ENCODE measurements around the gene SNU13.
"Not testable (repeated sequence)": the region's sequence is repeated elsewhere in the genome, so short reads cannot be mapped to it uniquely, and the experiment has no call there.

Gene SNU13

GRCh38 chr22:41668971-41669911, 19.4 kb downstream of the SNU13 start:
- no peaks in the 10 kb centered on the region for H3K27me3 ChIP-seq (ENCODE audit: insufficient read depth, low read length, poor library complexity)
- H3K4me1 ChIP-seq (ENCODE audit: insufficient read depth, low read length): peaks cover 20% of the 10 kb centered on the region
- H3K9me3 ChIP-seq (ENCODE audit: insufficient read depth, low read length, severe bottlenecking): no peaks in the 10 kb centered on the region
- no peak overlapping the region for H3K27ac ChIP-seq (ENCODE audit: low read length)
- ATAC-seq (ENCODE audit: insufficient read depth, low read depth): no peak
- peaks cover 5% of the 10 kb centered on the region; the same call in 1 of the 2 replicates for H4K20me1 ChIP-seq (ENCODE audit: insufficient read depth, low read length)
- H3K79me2 ChIP-seq (ENCODE audit: insufficient read depth, low read length): peaks cover 21% of the 10 kb centered on the region
- H2AFZ ChIP-seq (ENCODE audit: low read depth, low read length): no peak overlapping the region
- H3K9ac ChIP-seq (ENCODE audit: low read depth, low read length): no peak overlapping the region
- H3K4me2 ChIP-seq (ENCODE audit: insufficient read depth, low read length): no peak overlapping the region
- TF ChIP-seq EZH2 (IDR thresholded peaks at IDR 0.05; ENCODE audit: borderline replicate concordance, low read depth, low read length, severe bottlenecking) (no peak), CTCF (IDR thresholded peaks at IDR 0.05; ENCODE audit: borderline replicate concordance, extremely low read depth, low read length, poor library complexity, severe bottlenecking) (no peak)
- DNase-seq: no peak
- peaks cover 34% of the 10 kb centered on the region for H3K36me3 ChIP-seq (ENCODE audit: insufficient read depth, low read length)
- no peak overlapping the region for H3K4me3 ChIP-seq (ENCODE audit: low read depth in 1 of 2, low read length in 2 of 2)

- peaks cover 7% of the 10 kb centered on the region; the same call in 1 of the 2 replicates for H3K79me2 ChIP-seq (ENCODE audit: insufficient read depth, low read length)
- H3K27ac ChIP-seq (ENCODE audit: low read length): no peak overlapping the region; the same call in 1 of the 2 replicates
These were observed 23.7 kb downstream of the SNU13 start for GRCh38 chr22:41664951-41665350.

GRCh38 chr22:41664490-41664889, 24.2 kb downstream of the SNU13 start:
- no peak overlapping the region for H3K4me2 ChIP-seq (ENCODE audit: insufficient read depth, low read length)
- no peak overlapping the region for H3K9ac ChIP-seq (ENCODE audit: low read depth, low read length)
- TF ChIP-seq CTCF (IDR thresholded peaks at IDR 0.05; ENCODE audit: borderline replicate concordance, extremely low read depth, low read length, poor library complexity, severe bottlenecking) (no peak), EZH2 (IDR thresholded peaks at IDR 0.05; ENCODE audit: borderline replicate concordance, low read depth, low read length, severe bottlenecking) (no peak)
- H3K4me1 ChIP-seq (ENCODE audit: insufficient read depth, low read length): peaks cover 20% of the 10 kb centered on the region
- DNase-seq: no peak
- H3K27me3 ChIP-seq (ENCODE audit: insufficient read depth, low read length, poor library complexity): no peaks in the 10 kb centered on the region
- no peak overlapping the region for H3K27ac ChIP-seq (ENCODE audit: low read length)
- no peak for ATAC-seq (ENCODE audit: insufficient read depth, low read depth)
- H3K36me3 ChIP-seq (ENCODE audit: insufficient read depth, low read length): peaks cover 59% of the 10 kb centered on the region
- H3K9me3 ChIP-seq (ENCODE audit: insufficient read depth, low read length, severe bottlenecking): no peaks in the 10 kb centered on the region
- H2AFZ ChIP-seq (ENCODE audit: low read depth, low read length): no peak overlapping the region
- no peaks in the 10 kb centered on the region for H4K20me1 ChIP-seq (ENCODE audit: insufficient read depth, low read length)
- H3K4me3 ChIP-seq (ENCODE audit: low read depth in 1 of 2, low read length in 2 of 2): no peak overlapping the region
- H3K79me2 ChIP-seq (ENCODE audit: insufficient read depth, low read length): peaks cover 5% of the 10 kb centered on the region; the same call in 1 of the 2 replicates

More at GRCh38 chr22:41664951-41665350, 23.7 kb downstream of the SNU13 start:
- no peak overlapping the region for H3K9ac ChIP-seq (ENCODE audit: low read depth, low read length)
- DNase-seq (no peak), ATAC-seq (ENCODE audit: insufficient read depth, low read depth) (no peak)
- H3K4me1 ChIP-seq (ENCODE audit: insufficient read depth, low read length): peaks cover 20% of the 10 kb centered on the region
- H3K27me3 ChIP-seq (ENCODE audit: insufficient read depth, low read length, poor library complexity): no peaks in the 10 kb centered on the region
- no peaks in the 10 kb centered on the region for H4K20me1 ChIP-seq (ENCODE audit: insufficient read depth, low read length)
- H3K9me3 ChIP-seq (ENCODE audit: insufficient read depth, low read length, severe bottlenecking): no peaks in the 10 kb centered on the region
- no peak overlapping the region for H3K4me2 ChIP-seq (ENCODE audit: insufficient read depth, low read length)
- no peak overlapping the region for H3K4me3 ChIP-seq (ENCODE audit: low read depth in 1 of 2, low read length in 2 of 2)
- H3K36me3 ChIP-seq (ENCODE audit: insufficient read depth, low read length): peaks cover 54% of the 10 kb centered on the region
- H2AFZ ChIP-seq (ENCODE audit: low read depth, low read length): no peak overlapping the region
- TF ChIP-seq CTCF (IDR thresholded peaks at IDR 0.05; ENCODE audit: borderline replicate concordance, extremely low read depth, low read length, poor library complexity, severe bottlenecking) (no peak), EZH2 (IDR thresholded peaks at IDR 0.05; ENCODE audit: borderline replicate concordance, low read depth, low read length, severe bottlenecking) (no peak)

GRCh38 chr22:41663594-41663993, 25.1 kb downstream of the SNU13 start:
- not testable (repeated sequence) for H3K79me2 ChIP-seq (ENCODE audit: insufficient read depth, low read length); H3K4me3 ChIP-seq (ENCODE audit: low read depth in 1 of 2, low read length in 2 of 2); H3K4me2 ChIP-seq (ENCODE audit: insufficient read depth, low read length); H4K20me1 ChIP-seq (ENCODE audit: insufficient read depth, low read length); H3K9me3 ChIP-seq (ENCODE audit: insufficient read depth, low read length, severe bottlenecking); H2AFZ ChIP-seq (ENCODE audit: low read depth, low read length); H3K9ac ChIP-seq (ENCODE audit: low read depth, low read length); ATAC-seq (ENCODE audit: insufficient read depth, low read depth); H3K27me3 ChIP-seq (ENCODE audit: insufficient read depth, low read length, poor library complexity); DNase-seq; H3K27ac ChIP-seq (ENCODE audit: low read length)
- H3K4me1 ChIP-seq (ENCODE audit: insufficient read depth, low read length): peaks cover 20% of the 10 kb centered on the region
- H3K36me3 ChIP-seq (ENCODE audit: insufficient read depth, low read length): peaks cover 68% of the 10 kb centered on the region
